IPS-18a (cell line): Measurements from ENCODE around the gene DENND2D.
A peak's percentile ranks its signal among the peaks of the same experiment; 100 is the strongest.

Experiments
- H3K27ac ChIP-seq: one replicate; pipeline ENCODE4 v1.5.1; 2013; ENCODE audit warnings: low read length
- H3K27me3 ChIP-seq: one replicate; pipeline ENCODE4 v1.6.1; 2013; ENCODE audit warnings: mild to moderate bottlenecking, low read length; ENCODE audit not compliant: control insufficient read depth, insufficient read depth
- H3K36me3 ChIP-seq: one replicate; pipeline ENCODE4 v1.6.1; 2013; ENCODE audit warnings: low read depth, low read length; ENCODE audit not compliant: control insufficient read depth
- H3K4me1 ChIP-seq: one replicate; pipeline ENCODE4 v1.6.1; 2013; ENCODE audit warnings: low read depth, low read length; ENCODE audit not compliant: control insufficient read depth
- H3K4me3 ChIP-seq: one replicate; pipeline ENCODE4 v1.5.1; 2013; ENCODE audit warnings: low read length
- H3K9ac ChIP-seq: one replicate; pipeline ENCODE4 v1.6.1; 2013; ENCODE audit warnings: mild to moderate bottlenecking, low read length, moderate library complexity
- H3K9me3 ChIP-seq: one replicate; pipeline ENCODE4 v1.6.1; 2013; ENCODE audit warnings: low read depth, low read length; ENCODE audit not compliant: control insufficient read depth

Gene DENND2D

DNA sequence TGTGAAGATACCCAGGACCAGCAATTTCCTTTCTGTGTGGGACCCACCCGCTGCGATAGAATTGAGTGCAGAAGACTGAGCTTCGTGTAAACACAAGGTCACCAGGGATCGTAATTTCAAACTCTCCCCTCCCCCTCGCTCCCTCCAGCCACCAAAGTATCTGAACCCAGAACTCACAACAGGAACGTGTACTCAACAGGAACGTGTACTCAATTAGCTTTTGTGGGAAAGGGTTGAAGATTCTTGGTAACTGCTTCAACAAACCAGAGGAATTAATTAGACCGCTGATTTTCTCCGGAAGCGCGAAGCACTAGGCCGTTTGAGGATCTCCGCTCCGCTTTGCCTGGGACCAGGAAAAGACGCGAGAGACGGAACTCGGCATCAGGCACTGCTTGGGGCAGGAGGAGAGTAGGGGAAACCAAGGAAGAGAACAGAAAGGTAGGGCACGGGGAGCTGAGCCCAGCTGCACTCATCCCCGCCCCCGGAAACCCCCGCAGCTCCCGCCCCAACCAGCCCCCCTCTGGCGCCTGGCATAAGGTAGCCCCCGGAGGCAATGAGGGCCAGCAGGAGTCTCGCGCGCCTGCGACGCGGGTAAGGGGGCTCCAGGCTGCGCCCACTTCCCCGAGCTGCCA, 61.0 kb downstream of the DENND2D start:
- no peaks in the 10 kb centered on the region for H3K9me3 ChIP-seq
- H3K27me3 ChIP-seq: no peaks in the 10 kb centered on the region
- H3K9ac ChIP-seq: peak overlapping the region; percentile 92
- peaks cover 18% of the 10 kb centered on the region for H3K4me1 ChIP-seq
- peak overlapping the region; percentile 98 for H3K4me3 ChIP-seq
- peaks cover 12% of the 10 kb centered on the region for H3K36me3 ChIP-seq
- H3K27ac ChIP-seq: peak overlapping the region; percentile 93
